ENCODE results near the gene DAPK1.

The DAPK1 gene

DNA sequence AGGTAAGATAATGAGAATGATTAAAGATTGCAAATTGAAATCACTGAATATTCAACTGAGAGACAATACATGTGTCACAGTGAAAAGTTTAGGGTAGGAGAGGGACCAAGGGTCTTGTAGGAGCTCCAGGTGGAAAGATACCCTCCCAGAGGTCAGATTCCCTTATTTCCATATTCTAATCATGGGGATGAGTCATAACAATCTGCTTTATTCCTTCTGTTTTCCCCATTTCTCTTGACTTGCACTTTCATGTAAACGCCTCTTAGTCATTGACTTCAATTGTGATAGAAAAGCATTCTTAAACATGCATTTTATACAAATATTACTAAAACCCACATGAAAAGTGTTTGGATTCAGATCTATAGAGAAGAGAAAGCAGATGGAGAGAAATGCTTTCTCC lies 147.0 kb downstream of the DAPK1 start:
- TF ChIP-seq FOXM1 (IDR thresholded peaks at IDR 0.05; ENCODE audit: borderline replicate concordance, low read depth) (no peak), CEBPB (IDR thresholded peaks at IDR 0.05) (no peak), TAF1 (IDR thresholded peaks at IDR 0.05; ENCODE audit: low read depth) (no peak), EGR1 (IDR thresholded peaks at IDR 0.05) (no peak), TCF12 (IDR thresholded peaks at IDR 0.05; ENCODE audit: low read depth) (no peak), NFIC (IDR thresholded peaks at IDR 0.05) (no peak), RAD21 (IDR thresholded peaks at IDR 0.05; ENCODE audit: low read depth) (no peak)

DNA sequence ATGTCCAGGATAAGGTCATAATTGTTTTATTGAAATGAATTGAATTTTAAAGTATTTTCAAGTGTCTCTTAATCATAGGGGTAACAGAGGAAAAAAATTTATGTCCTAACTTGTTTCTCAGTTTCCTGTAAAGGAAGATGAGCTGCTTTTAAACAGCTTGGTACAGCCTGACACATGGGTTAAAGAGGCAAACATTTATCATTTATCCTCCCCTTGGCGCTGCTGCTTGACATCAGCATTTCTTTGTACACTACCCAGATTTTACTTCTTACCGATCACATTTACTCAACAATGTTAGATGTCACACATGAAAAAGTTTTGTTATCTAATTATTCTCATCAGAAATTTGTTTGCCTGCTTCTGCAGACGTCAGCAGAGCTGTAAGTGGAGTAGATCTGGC lies 148.9 kb downstream of the DAPK1 start:
- TF ChIP-seq NFIC (IDR thresholded peaks at IDR 0.05) = no peak

DNA sequence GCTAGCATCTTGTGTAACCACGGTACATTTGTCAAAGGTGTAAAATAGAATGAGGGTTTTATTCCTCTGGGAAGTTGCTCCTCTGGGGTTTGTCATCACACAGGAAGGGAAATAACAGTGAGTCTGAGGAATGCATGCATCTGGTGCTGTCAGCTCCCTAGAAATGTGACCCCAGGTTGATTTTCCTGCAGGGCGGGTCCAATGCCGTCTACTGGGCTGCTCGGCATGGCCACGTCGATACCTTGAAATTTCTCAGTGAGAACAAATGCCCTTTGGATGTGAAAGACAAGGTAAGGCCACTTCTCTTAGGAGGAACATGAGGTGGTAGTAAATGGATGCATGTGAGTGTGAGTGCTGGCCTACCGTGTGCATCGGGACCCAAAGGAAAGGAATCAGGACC lies 149.4 kb downstream of the DAPK1 start:
- TF ChIP-seq TAF1 (IDR thresholded peaks at IDR 0.05; ENCODE audit: low read depth) (no peak), TCF12 (IDR thresholded peaks at IDR 0.05; ENCODE audit: low read depth) (no peak), CEBPB (IDR thresholded peaks at IDR 0.05) (no peak), EGR1 (IDR thresholded peaks at IDR 0.05) (no peak), ZBTB7A (IDR thresholded peaks at IDR 0.05; ENCODE audit: low read depth) (no peak), EP300 (IDR thresholded peaks at IDR 0.05; ENCODE audit: borderline replicate concordance) (no peak), TEAD4 (IDR thresholded peaks at IDR 0.05) (no peak)

GRCh38 chr9:87648606-87649005 lies 150.9 kb downstream of the DAPK1 start:
- TF ChIP-seq YY1 (IDR thresholded peaks at IDR 0.05; ENCODE audit: low read depth) (no peak), FOXM1 (IDR thresholded peaks at IDR 0.05; ENCODE audit: borderline replicate concordance, low read depth) (no peak), CEBPB (IDR thresholded peaks at IDR 0.05) (no peak), TAF1 (IDR thresholded peaks at IDR 0.05; ENCODE audit: low read depth) (no peak), TEAD4 (IDR thresholded peaks at IDR 0.05) (no peak), EGR1 (IDR thresholded peaks at IDR 0.05) (no peak), ZBTB7A (IDR thresholded peaks at IDR 0.05; ENCODE audit: low read depth) (no peak), USF1 (IDR thresholded peaks at IDR 0.05) (no peak), RAD21 (IDR thresholded peaks at IDR 0.05; ENCODE audit: low read depth) (no peak)

DNA sequence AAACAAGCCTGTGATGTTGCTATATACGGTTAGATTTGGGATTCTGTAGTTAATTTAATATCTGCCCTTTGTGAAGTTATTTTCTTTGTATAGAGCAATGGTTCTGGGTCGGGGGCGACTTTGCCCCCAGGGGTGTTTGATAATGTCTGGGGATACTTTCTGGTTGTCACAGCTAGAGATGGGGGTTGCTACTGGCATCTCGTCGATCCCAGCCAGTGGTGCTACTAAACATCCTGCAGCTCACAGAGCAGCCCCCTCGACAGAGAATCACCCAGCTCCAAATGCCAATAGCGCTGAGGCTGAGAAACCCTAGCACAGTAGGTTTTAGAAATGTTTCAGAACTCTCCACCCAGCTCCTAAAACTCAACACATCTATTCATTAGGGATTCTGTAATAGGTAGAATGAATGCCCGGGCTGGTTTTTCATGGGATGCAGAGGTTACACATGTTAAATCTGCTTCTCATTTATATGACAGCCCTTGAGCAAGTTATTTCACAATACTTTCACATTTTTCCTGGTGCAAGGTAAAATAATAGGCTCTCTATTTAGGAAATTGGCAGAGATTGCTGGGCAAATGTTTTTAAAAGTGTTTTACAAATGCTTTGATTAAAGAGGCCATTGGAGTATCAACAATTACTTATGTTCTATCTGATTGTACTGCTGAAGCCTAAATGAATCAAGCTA lies 153.1 kb downstream of the DAPK1 start:
- no peak for TF ChIP-seq USF1 (IDR thresholded peaks at IDR 0.05)
- no peak for TF ChIP-seq FOXM1 (IDR thresholded peaks at IDR 0.05; ENCODE audit: borderline replicate concordance, low read depth)
- no peak for TF ChIP-seq EGR1 (IDR thresholded peaks at IDR 0.05)

GRCh38 chr9:87651431-87651830 lies 153.8 kb downstream of the DAPK1 start:
- no peak for TF ChIP-seq RAD21 (IDR thresholded peaks at IDR 0.05; ENCODE audit: low read depth)
- TF ChIP-seq TCF12 (IDR thresholded peaks at IDR 0.05; ENCODE audit: low read depth) = no peak
- no peak for TF ChIP-seq TEAD4 (IDR thresholded peaks at IDR 0.05)
- TF ChIP-seq, protein P1, sequence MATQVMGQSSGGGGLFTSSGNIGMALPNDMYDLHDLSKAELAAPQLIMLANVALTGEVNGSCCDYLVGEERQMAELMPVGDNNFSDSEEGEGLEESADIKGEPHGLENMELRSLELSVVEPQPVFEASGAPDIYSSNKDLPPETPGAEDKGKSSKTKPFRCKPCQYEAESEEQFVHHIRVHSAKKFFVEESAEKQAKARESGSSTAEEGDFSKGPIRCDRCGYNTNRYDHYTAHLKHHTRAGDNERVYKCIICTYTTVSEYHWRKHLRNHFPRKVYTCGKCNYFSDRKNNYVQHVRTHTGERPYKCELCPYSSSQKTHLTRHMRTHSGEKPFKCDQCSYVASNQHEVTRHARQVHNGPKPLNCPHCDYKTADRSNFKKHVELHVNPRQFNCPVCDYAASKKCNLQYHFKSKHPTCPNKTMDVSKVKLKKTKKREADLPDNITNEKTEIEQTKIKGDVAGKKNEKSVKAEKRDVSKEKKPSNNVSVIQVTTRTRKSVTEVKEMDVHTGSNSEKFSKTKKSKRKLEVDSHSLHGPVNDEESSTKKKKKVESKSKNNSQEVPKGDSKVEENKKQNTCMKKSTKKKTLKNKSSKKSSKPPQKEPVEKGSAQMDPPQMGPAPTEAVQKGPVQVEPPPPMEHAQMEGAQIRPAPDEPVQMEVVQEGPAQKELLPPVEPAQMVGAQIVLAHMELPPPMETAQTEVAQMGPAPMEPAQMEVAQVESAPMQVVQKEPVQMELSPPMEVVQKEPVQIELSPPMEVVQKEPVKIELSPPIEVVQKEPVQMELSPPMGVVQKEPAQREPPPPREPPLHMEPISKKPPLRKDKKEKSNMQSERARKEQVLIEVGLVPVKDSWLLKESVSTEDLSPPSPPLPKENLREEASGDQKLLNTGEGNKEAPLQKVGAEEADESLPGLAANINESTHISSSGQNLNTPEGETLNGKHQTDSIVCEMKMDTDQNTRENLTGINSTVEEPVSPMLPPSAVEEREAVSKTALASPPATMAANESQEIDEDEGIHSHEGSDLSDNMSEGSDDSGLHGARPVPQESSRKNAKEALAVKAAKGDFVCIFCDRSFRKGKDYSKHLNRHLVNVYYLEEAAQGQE (IDR thresholded peaks at IDR 0.05; ENCODE audit: low read depth) = no peak
- TF ChIP-seq CEBPB (IDR thresholded peaks at IDR 0.05) = no peak
- TF ChIP-seq YY1 (IDR thresholded peaks at IDR 0.05; ENCODE audit: low read depth) = no peak
- no peak for TF ChIP-seq EGR1 (IDR thresholded peaks at IDR 0.05)
- no peak for TF ChIP-seq TAF1 (IDR thresholded peaks at IDR 0.05; ENCODE audit: low read depth)
- TF ChIP-seq FOXM1 (IDR thresholded peaks at IDR 0.05; ENCODE audit: borderline replicate concordance, low read depth) = no peak
- no peak for TF ChIP-seq MAX (IDR thresholded peaks at IDR 0.05)
- no peak for TF ChIP-seq USF1 (IDR thresholded peaks at IDR 0.05)

- TF ChIP-seq TCF12 (IDR thresholded peaks at IDR 0.05; ENCODE audit: low read depth) (no peak), TEAD4 (IDR thresholded peaks at IDR 0.05) (no peak), ZBTB7A (IDR thresholded peaks at IDR 0.05; ENCODE audit: low read depth) (no peak), RAD21 (IDR thresholded peaks at IDR 0.05; ENCODE audit: low read depth) (no peak), NFIC (IDR thresholded peaks at IDR 0.05) (no peak), EP300 (IDR thresholded peaks at IDR 0.05; ENCODE audit: borderline replicate concordance) (no peak), MAX (IDR thresholded peaks at IDR 0.05) (no peak), CEBPB (IDR thresholded peaks at IDR 0.05) (no peak), YY1 (IDR thresholded peaks at IDR 0.05; ENCODE audit: low read depth) (no peak), CREB1 (IDR thresholded peaks at IDR 0.05; ENCODE audit: low read depth) (no peak), EGR1 (IDR thresholded peaks at IDR 0.05) (no peak)
Observed at GRCh38 chr9:87653941-87654340, 156.3 kb downstream of the DAPK1 start.

GRCh38 chr9:87655731-87656130 lies 158.1 kb downstream of the DAPK1 start:
- TF ChIP-seq EGR1 (IDR thresholded peaks at IDR 0.05) (no peak), FOXM1 (IDR thresholded peaks at IDR 0.05; ENCODE audit: borderline replicate concordance, low read depth) (no peak), USF1 (IDR thresholded peaks at IDR 0.05) (no peak), YY1 (IDR thresholded peaks at IDR 0.05; ENCODE audit: low read depth) (no peak), CREB1 (IDR thresholded peaks at IDR 0.05; ENCODE audit: low read depth) (no peak), RAD21 (IDR thresholded peaks at IDR 0.05; ENCODE audit: low read depth) (no peak), CEBPB (IDR thresholded peaks at IDR 0.05) (no peak), ZBTB7A (IDR thresholded peaks at IDR 0.05; ENCODE audit: low read depth) (no peak), MAX (IDR thresholded peaks at IDR 0.05) (no peak), TAF1 (IDR thresholded peaks at IDR 0.05; ENCODE audit: low read depth) (no peak), TEAD4 (IDR thresholded peaks at IDR 0.05) (no peak)
- TF ChIP-seq, protein P1 (IDR thresholded peaks at IDR 0.05; ENCODE audit: low read depth) = no peak

Measured in Ishikawa (cell line).